AG04450 (cell line): ENCODE measurements around the gene MCF2L. TPM values are rescaled to one million over a fixed set of nuclear protein-coding genes. Genes with fewer than 3 reads are reported as not detected.

Experiments
- CTCF ChIA-PET: fragments of 300-600, 350-600 bp; formaldehyde crosslinking; extraction: SDS; loops from one replicate; lab custom pipeline; 2022; ENCODE audit warnings: antibody characterized with exemption, inconsistent platforms; lab: Charles Lee
- POLR2A ChIA-PET: fragments of 350-600 bp; formaldehyde crosslinking; extraction: SDS; loops from one replicate; lab custom pipeline; 2021; ENCODE audit warnings: antibody characterized with exemption, inconsistent platforms; lab: Yijun Ruan, JAX
- DNase-seq: peaks from one replicate; pipeline ENCODE4 v3.0.0-alpha.2; 2011; ENCODE audit warnings: low read depth, low spot score
- H3K27ac ChIP-seq: one replicate; pipeline ENCODE4 v1.5.1; 2012; ENCODE audit warnings: low read depth, low read length, control low read depth
- H3K27me3 ChIP-seq: one replicate; pipeline ENCODE4 v1.6.0; 2012; ENCODE audit warnings: low read length; ENCODE audit not compliant: control insufficient read depth, insufficient read depth
- H3K4me3 ChIP-seq: 2 replicates; pipeline ENCODE4 v1.5.1; 2011; ENCODE audit warnings: mild to moderate bottlenecking, low read depth, low read length, control low read depth
- H3K9me3 ChIP-seq: 2 replicates; pipeline ENCODE4 v1.5.1; 2012; ENCODE audit warnings: low read length; ENCODE audit not compliant: control insufficient read depth, insufficient read depth
- CTCF ChIP-seq: IDR thresholded peaks from 2 replicates; pipeline ENCODE4 v1.5.1; 2011; ENCODE audit warnings: low read depth, low read length, control low read depth, inconsistent platforms
- polyA plus RNA-seq: library from polyadenylated mRNA; depleted of rRNA; stranded (reverse); fragments of >200 nt; gene quantifications from 2 replicates; pipeline ENCODE4 v1.2.3, GENCODE V29; 2011

Gene MCF2L
- polyA plus RNA-seq, 1 experiment: 0.04 TPM

- TF ChIP-seq CTCF: no peak
- H3K4me3 ChIP-seq: no peak overlapping the region
- peaks cover 3% of the 10 kb centered on the region; the same call in 1 of the 2 replicates for H3K9me3 ChIP-seq
- no peak for DNase-seq
- peaks cover 60% of the 10 kb centered on the region for H3K27me3 ChIP-seq
- no peak overlapping the region for H3K27ac ChIP-seq
- ChIA-PET POLR2A (interaction anchor here (0.7 kb wide), 1 partner anchor 122 kb away, joined by 7 read pairs; no protein-coding TSS in a partner anchor), CTCF (interaction anchor here (1.0 kb wide), 1 partner anchor 18 kb away, joined by 3 read pairs; no protein-coding TSS in a partner anchor)
Observed at GRCh38 chr13:113047587-113047986, 78.6 kb downstream of the MCF2L start.

- POLR2A ChIA-PET: no interaction called here
- no peak for TF ChIP-seq CTCF
- Histone ChIP-seq H3K27ac (no peak overlapping the region), H3K4me3 (no peak overlapping the region), H3K9me3 (peaks cover 3% of the 10 kb centered on the region; the same call in 1 of the 2 replicates), H3K27me3 (peaks cover 65% of the 10 kb centered on the region)
- DNase-seq: no peak
- CTCF ChIA-PET: no interaction called here
Observed at GRCh38 chr13:113048766-113049165, 79.8 kb downstream of the MCF2L start.

GRCh38 chr13:113049521-113049941 lies 80.5 kb downstream of the MCF2L start:
- Histone ChIP-seq H3K4me3 (no peak overlapping the region), H3K27me3 (peaks cover 68% of the 10 kb centered on the region), H3K27ac (no peak overlapping the region), H3K9me3 (peaks cover 3% of the 10 kb centered on the region; the same call in 1 of the 2 replicates)
- ChIA-PET CTCF (interaction anchor here (0.8 to 1.5 kb wide), 2 partner anchors 16 to 20 kb away, joined by 5 read pairs; no protein-coding TSS in a partner anchor), POLR2A (interaction anchor here (0.7 kb wide), 1 partner anchor 211 kb away, joined by 3 read pairs; no protein-coding TSS in a partner anchor)
- TF ChIP-seq CTCF: no peak
- no peak for DNase-seq

GRCh38 chr13:113049981-113050380 lies 81.0 kb downstream of the MCF2L start:
- DNase-seq: no peak
- TF ChIP-seq CTCF: no peak
- peaks cover 3% of the 10 kb centered on the region; the same call in 1 of the 2 replicates for H3K9me3 ChIP-seq
- H3K27ac ChIP-seq: no peak overlapping the region
- peaks cover 67% of the 10 kb centered on the region for H3K27me3 ChIP-seq
- no peak overlapping the region for H3K4me3 ChIP-seq
- ChIA-PET POLR2A (interaction anchor here (0.7 kb wide), 1 partner anchor 212 kb away, joined by 3 read pairs; no protein-coding TSS in a partner anchor), CTCF (interaction anchor here (1.5 kb wide), 1 partner anchor 20 kb away, joined by 5 read pairs; no protein-coding TSS in a partner anchor)

- no peak for TF ChIP-seq CTCF
- CTCF ChIA-PET: interaction anchor here (0.7 to 1.5 kb wide), 2 partner anchors 21 to 336 kb away, joined by 3 to 5 read pairs; no protein-coding TSS in a partner anchor
- POLR2A ChIA-PET: no interaction called here
- Histone ChIP-seq H3K27ac (no peak overlapping the region), H3K9me3 (peaks cover 3% of the 10 kb centered on the region; the same call in 1 of the 2 replicates), H3K27me3 (peaks cover 64% of the 10 kb centered on the region), H3K4me3 (no peak overlapping the region)
- no peak for DNase-seq
Observed at GRCh38 chr13:113050734-113051431, 81.9 kb downstream of the MCF2L start.
